GM21447 (cell line): ENCODE data around the gene CCDC13.
"Not testable (repeated sequence)": the region's sequence is repeated elsewhere in the genome, so short reads cannot be mapped to it uniquely, and the experiment has no call there.

Experiments
- ATAC-seq: cut with Tn5 transposase; IDR thresholded peaks from one replicate; pipeline ENCODE4 v1.9.1; 2021; ENCODE audit not compliant: unreplicated experiment

CCDC13 gene, protein sequence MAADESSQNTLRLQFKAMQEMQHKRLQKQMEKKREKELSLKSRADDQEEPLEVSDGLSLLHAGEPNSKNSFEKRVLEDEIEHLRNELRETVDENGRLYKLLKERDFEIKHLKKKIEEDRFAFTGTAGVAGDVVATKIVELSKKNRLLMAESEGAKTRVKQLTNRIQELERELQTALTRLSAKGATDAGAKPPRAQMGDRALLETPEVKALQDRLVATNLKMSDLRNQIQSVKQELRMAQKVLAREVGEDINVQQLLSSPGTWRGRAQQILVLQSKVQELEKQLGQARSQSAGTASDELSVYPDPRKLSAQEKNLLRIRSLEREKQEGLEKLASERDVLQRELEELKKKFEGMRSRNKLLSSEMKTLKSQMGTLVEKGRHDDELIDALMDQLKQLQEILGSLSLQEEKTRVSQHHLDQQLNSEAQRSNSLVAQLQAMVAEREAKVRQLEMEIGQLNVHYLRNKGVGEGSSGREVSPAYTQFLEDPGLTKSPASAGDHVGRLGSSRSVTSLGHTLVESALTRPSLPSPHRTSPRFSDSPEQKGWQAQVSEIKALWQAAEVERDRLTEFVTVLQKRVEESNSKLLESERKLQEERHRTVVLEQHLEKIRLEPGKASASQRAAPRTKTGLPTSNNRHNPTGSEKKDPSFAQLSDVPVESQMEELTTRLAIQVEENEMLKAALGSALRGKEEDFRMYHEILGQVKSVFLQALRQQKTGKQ

DNA sequence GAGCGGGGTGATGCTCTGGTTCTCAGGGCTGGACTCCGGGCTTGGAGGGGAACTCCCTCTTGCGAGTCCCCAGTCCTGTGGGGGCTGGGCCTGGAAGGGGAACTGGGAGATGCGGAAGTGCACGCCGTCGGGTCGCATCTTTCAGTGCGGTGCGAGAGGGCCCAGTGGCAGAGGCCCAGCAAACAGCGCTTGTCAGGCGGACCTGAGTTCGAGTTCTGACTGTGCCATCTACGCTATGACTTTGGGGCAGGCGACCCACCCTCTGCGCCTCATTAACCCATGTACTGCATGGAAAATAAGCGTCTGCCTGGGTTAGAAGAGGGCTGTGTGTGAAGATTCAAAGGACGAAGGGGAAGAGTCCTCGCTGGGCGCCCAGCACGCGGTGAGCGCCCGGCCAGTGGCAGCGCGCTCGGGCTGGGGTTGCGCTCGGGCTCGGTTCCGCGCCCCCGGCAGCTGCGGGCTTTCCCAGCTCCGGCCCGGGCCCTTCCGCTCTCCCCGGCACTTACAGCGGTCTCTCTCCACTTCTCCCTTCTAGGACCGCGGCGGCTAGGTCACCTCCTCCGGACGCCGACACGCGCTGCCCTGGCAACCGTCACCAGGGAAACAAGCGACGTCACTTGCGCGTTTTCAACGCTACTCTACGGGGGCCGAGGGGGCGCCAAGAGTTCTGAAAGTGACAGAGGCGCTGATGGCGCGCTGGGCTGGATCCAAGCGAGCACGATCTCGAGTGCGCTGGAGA is at the start of gene CCDC13:
TSS of gene CCDC13 (minus strand) at position 584 of the 739 bp plus-strand sequence. CDS start 14,908 bp downstream, outside the sequence.
- peak; percentile 96 for ATAC-seq

DNA sequence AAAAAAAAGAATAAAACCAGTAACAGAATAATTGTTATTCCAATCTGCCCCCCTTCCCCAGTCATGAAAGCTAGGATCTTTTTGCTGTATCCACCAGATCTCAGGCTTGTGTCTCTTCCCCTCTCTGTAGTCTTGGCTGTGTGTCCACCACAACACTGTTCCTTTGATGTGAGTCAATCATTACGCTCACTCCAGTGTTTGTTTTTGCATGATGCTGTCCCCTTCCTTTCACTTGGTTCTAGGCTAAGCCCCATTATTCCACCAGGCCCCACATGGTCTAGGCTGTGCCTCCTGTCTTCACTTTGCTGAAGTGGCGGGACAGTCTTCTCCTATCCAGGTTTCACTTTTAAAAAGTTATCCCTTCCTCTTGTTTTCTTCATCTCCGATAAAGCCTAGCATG is 49.8 kb upstream of the CCDC13 start:
- no peak for ATAC-seq

DNA sequence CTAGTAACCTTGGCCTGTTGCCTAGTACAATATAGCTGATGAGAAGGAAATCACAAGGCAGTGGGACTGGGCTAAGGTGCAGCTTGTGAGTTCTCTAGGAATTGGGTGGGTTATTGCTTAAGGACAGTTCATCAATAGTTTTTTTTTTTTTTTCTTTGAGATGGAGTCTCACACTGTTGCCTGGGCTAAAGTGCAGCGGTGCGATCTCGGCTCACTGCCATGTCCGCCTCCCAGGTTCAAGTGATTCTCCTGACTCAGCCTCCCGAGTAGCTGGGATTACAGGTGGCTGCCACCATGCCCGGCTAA is 47.6 kb upstream of the CCDC13 start:
- no peak for ATAC-seq

DNA sequence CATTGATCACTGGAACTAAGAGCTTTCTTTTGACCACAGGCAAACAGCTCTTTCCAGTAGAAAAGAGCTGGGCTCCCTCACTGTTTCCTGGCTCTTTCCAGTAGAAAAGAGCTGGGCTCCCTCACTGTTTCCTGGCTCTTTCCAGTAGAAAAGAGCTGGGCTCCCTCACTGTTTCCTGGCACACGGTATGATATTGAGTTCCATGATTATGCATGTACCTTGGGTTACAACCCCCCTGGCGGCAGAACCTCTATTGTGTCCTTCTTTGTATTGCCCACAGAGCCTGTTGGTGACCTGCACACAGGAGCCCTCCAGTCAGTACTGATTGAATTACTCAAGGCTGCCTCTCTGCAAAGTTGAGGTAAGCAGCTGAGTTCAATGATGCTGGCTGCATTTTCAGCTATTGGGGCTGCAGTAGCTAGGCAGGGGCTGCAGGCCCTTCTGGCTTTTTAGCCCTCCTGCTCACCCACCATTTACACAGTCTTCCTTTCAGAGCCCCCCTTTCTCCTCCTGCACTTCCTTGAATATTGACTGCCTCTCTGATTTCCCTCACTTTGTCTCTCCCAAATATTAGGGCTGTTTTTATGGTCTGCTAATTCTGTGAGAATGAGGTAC is 46.4 kb upstream of the CCDC13 start:
- no peak for ATAC-seq

DNA sequence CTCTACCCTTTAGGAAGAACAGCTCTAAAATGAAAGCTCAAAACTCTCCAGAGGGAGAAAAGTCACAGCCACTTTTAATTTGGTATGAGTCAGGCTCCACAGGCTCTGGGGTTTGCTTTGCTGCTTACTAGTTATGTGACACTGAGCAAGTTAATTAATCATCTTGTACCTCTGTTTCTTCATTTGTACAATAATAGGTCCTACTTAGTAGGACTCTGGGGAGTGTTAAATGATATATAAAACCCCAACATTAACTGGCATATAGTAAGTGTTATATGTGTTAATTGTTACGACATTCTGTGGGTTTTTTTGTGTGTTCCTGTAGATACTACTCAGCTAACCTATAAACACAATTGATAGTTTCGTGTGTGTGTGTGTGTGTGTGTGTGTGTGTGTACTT is 42.8 kb upstream of the CCDC13 start:
- no peak for ATAC-seq

DNA sequence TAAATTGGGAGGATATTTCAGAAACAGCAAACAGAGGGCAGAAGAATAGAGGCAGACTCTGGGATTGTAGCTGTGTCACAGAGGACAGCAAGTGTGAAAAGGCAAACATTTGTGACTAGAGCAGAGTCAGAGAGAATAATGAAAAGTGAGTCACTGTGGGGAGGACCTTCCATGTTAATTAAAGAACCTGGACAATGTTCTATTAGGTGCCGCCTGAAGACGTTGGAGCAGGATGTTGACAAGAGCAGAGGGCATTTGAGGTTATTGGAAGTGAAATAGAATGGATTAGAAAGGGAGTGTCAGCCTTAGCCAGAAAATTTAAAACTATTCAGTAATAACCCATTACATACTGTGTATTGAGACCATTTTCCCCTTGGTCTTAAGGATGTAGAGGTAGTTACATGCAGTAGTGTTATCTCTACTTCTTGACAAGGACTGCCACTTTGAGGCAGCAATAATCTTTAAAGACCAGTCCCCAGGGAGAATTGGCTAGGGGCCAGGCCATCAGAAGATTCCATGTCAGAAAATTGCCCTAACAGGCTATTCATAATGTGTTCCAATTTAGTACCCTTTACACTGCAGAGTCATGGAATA is 42.0 kb upstream of the CCDC13 start:
- ATAC-seq = no peak

DNA sequence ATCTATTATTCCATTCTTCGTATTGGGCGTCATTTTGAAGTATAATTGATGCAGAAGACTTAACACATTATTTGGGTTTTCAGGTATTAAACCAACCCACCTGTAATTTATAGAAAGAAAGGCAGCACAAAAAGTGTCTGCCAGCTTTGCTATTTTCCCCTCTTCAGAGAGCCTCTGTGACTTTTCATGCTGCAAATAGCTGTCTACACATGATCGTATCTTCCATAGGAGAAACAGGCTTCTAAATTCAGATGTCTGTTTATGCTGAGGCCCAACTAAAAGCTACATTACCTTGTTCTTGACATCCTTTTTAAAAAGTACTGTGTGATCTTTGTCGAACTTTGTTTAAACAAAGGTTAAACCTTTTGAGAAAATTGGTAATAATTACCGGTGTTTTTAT is 41.2 kb upstream of the CCDC13 start:
- no peak for ATAC-seq

DNA sequence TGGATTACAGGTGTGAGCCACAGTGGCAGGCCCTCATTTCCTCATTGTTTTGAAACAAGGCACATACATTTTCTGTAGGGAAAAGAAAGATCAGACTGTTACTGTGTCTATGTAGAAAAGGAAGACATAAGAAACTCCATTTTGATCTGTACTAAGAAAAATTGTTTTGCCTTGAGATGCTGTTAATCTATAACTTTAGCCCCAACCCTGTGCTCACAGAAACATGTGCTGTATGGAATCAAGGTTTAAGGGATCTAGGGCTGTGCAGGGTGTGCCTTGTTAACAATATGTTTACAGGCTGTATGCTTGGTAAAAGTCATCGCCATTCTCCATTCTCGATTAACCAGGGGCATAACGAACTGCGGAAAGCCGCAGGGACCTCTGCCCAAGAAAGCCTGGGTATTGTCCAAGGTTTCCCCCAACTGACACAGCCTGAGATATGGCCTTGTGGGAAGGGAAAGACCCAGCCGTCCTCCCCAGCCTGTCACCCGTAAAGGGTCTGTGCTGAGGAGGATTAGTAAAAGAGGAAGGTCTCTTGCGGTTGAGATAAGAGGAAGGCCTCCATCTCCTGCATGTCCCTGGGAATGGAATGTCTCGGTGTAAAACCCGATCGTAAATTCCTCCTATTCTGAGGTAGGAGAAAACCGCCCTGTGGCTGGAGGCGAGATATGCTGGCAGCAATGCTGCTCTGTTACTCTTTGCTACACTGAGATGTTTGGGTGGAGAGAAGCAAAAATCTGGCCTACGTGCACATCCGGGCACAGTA is 38.2 kb upstream of the CCDC13 start:
- not testable (repeated sequence) for ATAC-seq

DNA sequence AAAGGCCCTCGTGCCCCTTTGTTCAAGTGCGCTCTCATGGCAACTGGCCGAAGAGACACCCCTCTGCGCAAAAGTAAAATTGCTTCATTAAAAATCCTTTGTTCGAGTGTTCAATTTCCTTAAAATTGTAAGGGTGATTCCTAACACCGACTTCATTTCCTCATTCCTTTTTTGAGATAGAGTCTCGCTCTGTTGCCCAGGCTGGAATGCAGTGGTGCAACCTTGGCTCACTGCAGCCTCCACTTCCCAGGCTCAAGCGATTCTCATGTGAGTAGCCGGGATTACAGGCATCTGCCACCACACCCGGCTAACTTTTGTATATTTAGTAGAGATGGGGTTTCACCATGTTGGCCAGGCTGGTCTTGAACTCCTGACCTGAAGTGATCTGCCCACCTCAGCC is 37.7 kb upstream of the CCDC13 start:
- ATAC-seq = not testable (repeated sequence)

DNA sequence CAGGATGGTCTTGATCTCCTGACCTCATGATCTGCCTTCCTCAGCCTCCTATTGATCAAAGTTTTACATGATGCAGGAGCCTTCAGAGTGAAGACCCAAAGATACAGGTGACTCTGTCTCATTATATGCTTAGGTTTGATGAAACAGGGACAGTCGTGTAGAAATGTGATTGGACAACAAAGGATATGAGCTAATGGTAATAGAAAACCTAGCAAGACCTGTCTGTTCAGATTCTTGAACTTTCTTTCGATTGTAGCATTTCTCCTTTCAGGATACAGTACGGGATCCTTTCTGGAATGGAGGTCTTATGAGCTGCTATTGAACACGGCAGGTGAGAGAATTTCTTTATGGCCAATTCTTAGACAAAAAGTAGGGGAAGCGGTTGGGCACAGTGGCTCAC is 36.1 kb upstream of the CCDC13 start, which contains the start of gene ACKR2:
TSS of gene ACKR2 (plus strand) at position 244 of the 400 bp plus-strand sequence. CDS start 55,058 bp downstream, outside the sequence.
- no peak for ATAC-seq

DNA sequence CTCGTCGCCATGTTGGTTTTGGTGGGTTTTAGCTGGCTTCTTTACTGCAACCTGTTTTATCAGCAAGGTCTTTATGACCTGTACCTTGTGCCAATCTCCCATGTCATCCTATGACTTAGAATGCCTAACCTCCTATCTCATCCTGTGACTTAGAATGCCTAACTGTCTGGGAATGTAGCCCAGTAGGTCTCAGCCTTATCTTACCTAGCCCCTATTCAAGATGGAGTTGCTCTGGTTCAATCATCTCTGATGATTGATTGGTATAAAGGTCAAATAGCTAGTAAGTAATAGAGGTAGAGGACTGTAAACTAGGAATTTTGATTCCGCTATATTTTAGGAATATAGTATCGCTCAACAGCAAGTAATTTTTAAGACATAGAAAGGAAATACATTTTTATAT is 34.9 kb upstream of the CCDC13 start:
- ATAC-seq = no peak

DNA sequence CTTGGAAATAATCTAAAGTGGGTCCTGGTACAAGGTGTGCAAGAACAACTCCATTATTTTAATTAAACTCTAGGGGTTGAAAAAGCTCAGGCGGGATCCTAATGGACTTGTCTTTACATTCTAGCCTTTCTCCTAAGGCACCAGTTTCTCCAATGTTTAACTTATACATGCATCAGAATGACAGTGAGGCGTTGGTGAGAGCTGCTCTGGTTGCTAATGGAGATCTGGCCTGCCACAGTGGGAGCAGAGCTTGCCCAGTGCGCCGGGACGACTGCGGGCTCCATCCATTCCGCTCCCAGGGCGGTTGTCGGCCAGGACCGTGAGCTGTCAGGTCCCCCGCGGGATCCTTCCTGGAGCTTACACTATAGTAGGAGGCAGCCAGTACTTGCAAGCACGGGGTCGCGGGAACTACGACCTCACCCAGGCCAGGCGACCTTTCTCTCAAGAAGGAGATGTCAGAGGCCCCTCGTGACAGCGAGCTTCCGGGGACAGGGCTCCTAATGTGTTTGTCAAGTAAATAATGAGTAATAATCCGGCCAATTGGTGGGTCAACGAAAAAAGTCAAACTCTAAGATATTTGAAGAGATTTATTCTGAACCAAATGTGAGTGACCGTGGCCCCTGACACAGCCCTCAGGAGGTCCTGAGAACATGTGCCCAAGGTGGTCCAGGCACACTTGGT is 32.2 kb upstream of the CCDC13 start:
- no peak for ATAC-seq

DNA sequence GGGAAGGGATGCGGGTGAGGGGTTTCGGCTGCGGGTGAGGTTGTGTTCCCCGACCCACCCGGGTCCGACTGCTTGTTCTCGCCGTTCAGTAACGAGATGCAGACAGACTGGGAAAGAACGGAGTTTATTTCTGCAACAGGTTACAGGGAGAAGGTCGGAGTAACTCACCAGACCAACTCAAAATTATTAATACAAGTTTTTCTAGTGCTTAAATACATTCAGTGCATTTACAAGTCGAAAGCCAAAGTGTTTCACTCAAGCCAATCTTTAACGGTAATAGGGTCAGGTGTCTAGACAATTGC is 31.7 kb upstream of the CCDC13 start:
- peak; percentile 11 for ATAC-seq

DNA sequence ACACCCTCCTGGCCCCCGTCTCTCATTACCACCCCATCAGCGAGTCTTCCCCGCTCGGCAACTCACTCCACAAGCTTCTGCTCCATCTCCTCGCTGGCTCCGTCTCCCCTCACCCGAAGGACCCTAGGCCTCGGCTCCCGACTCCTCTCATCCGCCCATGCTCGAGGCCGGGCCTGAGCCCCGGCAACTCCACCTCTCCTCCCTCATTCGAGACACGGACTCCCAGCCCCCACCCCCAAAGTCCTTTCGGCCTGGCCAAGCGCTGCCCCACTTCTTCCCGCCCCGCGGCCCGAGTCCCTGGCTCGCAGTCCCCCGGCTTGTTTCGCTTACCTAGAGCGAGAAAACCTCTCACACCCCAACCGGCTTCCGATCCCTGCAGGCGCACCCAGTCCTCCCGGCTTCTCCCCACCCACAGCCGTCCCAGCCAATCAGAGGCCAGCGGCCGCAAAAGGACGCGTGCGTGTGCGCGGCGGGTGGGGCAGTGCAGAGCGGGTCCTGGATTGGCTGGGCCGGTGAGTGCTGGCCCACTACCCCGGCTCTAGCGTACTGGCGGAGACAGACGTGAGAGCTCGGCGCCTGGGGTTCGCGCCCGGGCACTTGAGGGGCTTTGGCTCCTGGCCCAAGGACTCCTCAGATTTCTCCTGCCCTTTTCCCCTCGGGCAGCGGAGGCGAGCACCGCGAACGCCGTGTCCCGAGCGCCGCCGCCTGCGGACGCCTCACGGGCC is 31.2 kb upstream of the CCDC13 start, which contains the start of gene HIGD1A:
TSS of gene HIGD1A (minus strand) at position 385 of the 725 bp plus-strand sequence. CDS start 10,237 bp downstream, outside the sequence.
- ATAC-seq = peak; percentile 99

DNA sequence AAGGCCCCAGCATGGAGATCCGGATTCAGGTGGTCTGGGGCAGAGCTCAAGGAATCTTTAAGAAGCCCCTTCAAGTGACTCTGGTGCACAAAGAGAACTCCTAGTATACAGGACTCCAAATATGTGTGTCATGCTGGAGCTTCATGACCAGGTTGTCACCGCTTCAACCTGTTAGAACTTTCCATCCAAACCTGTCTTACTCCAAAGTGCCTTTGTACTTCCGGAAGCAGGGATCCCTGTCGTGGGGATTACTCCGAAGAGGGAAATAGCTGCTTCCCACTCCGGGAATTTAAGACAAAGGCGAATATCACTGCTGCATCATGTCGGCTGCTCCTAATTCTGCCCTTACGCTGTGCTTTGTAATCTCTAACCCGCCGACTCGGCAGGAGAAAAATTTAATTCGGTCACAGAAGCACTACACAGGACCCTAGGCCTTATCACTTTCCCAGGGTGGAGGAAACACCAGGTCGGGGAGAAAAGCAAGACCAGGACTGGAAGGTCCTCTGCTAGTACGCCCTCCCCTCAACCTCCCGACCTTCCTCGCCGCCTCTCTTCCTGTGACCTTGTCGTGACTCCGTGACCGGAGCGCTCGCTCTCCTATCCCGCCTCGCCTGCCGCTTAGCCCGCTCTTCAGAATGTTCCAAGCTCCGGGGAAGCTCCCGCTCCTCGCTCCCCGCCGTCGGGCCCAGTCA is 30.5 kb upstream of the CCDC13 start:
- ATAC-seq = peak; percentile 32

DNA sequence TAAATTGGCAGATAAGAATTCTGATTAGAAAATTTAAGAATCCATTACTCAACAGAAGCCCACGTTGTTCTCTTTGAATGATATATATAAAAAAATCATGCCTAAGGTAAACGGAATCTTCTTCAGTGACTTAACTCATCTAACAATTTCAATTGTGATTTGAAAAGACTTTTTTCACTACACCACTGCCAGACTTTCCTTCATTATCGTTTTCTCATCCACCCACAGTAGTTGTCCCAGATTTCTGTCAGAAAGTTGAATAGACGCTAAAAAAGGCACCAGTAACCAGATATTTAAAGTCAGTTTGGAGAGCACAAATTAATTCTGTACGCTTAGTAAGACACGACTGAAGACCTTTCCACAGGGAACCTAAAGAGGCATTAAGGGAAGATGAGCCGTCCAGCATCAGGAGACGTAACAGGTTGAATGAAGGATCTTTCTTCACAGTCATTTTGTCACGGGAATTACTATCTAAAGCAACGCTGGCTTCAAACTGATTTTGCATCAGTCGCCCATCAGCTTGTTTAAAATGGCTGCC is 29.9 kb upstream of the CCDC13 start:
- ATAC-seq = no peak

DNA sequence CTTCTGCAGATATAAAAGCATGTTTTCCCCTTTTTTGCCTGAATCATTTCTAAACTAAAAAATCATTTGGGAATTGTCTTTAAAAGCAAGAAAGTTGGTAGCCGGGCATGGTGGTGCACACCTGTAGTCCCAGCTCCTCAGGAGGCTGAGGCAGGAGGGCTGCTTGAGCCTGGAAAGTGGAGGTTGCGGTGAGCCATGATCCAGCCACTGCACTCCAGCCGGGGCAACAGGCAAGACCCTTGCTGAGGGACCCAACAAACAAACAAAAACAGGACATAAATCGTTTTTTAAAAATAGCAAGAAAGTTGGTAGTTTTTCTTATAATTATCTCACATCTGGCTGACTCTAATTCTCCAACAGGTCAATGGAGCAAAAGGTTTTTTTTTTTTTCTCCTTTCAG is 28.7 kb upstream of the CCDC13 start:
- no peak for ATAC-seq

DNA sequence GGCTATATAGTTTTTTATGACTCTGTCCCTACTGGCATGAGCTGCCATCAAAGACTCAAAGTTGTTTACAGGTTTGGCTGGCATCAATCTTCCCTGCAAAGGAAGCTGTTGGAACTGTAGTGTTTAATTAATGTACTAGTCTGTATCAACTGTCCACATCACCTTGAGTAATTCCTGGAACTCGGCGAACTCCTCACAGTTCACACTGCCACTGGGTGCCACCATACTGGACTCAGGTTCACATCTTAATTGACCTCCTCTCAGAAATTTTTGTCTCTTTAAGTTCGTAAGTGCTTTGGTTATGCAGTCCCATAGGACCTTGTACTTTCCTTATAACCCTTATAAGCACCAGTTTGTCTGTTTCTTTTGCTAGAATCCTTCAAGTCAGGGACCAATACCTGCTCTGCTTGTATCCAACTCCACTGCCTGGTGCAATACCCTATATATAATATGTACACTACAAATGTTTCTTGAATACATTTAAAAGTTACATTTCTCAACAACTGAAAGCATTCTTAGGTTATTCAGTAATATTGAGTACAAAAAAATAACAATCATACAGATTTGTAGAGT is 28.1 kb upstream of the CCDC13 start:
- ATAC-seq = no peak
